Uterus (tissue), 2 donors: ENCODE results near the gene FANCC.

Experiments
- CTCF ChIP-seq, 4 experiments: fragments of 200-600 bp in 2 of 4; fragments of 450-650 bp in 2 of 4; sonication (generic) in 2 of 4; IDR thresholded peaks; one replicate each; pipeline ENCODE4 v1.5.1; 2016 to 2019; ENCODE audit warnings: antibody characterized with exemption in 4 of 4, mild to moderate bottlenecking in 2 of 4, moderate library complexity in 1 of 4
- POLR2A ChIP-seq, 2 donors: fragments of 450-650 bp; IDR thresholded peaks; one replicate each; pipeline ENCODE4 v1.6.1; 2016; ENCODE audit warnings: antibody characterized with exemption in 2 of 2, mild to moderate bottlenecking in 1 of 2, moderate library complexity in 1 of 2

- TF ChIP-seq CTCF (IDR thresholded peaks at IDR 0.05) = no peak
- no peak for TF ChIP-seq POLR2A (IDR thresholded peaks at IDR 0.05)
Observed at GRCh38 chr9:95282332-95282731, 35.2 kb downstream of the FANCC start.
